K562 (cell line): Measurements from ENCODE around the gene RHEB. TPM values are rescaled to one million over a fixed set of nuclear protein-coding genes. Genes with fewer than 3 reads are reported as not detected.
A peak's percentile ranks its signal among the peaks of the same experiment; 100 is the strongest.

Experiments
- ATAC-seq: fragments of 200-7000 bp; cut with Tn5 transposase; 3 replicates; pipeline ENCODE4 v1.9.1; 2020; ENCODE audit warnings: moderate library complexity
- BruUV-seq: library from RNA; stranded (reverse); fragments of 400-500 nt; replicated peaks from 2 replicates; lab custom pipeline; 2021; lab: Mats Ljungman, UMichigan
- CTCF ChIA-PET: fragments of 300-600 bp; formaldehyde crosslinking; extraction: SDS; loops from one replicate; lab custom pipeline; 2021; ENCODE audit warnings: low intra/inter-chr PET ratio; lab: Yijun Ruan, JAX
- POLR2A ChIA-PET: fragments of 300-600, 350-650 bp; sonication (Branson Sonifier 250); formaldehyde crosslinking; extraction: SDS; loops from one replicate; lab custom pipeline; 2021; ENCODE audit warnings: antibody characterized with exemption, inconsistent platforms; lab: Yijun Ruan, JAX
- DNase-seq, 4 experiments: peaks; one replicate each; pipeline versions ENCODE4 v3.0.0 to v3.0.0-alpha.2; 2011 to 2018; ENCODE audit warnings: low spot score in 3 of 4, mixed read lengths in 3 of 4; ENCODE audit errors: extremely low read depth in 1 of 4
- FAIRE-seq: peaks from 2 replicates; lab custom pipeline; 2011; peaks lifted over from hg19 to GRCh38; lab: Jason Lieb, UNC
- H2AFZ ChIP-seq: 2 replicates; pipeline ENCODE4 v1.6.0; 2011; ENCODE audit warnings: low read depth, low read length, control low read depth, inconsistent platforms
- H3K27ac ChIP-seq: fragments of 200-600 bp; 3 replicates; pipeline ENCODE4 v1.8.0; 2011; ENCODE audit warnings: low read depth, mild to moderate bottlenecking, control low read depth, inconsistent platforms, low read length, moderate library complexity, mixed read lengths; ENCODE audit errors: extremely low read depth
- H3K27me3 ChIP-seq, 2 experiments: fragments of 300-600 bp in 1 of 2; 2 replicates in 1 of 2; 3 replicates in 1 of 2; pipeline versions ENCODE4 v1.6.0 to v1.8.0; 2011; ENCODE audit warnings: inconsistent platforms in 2 of 2, low read length in 2 of 2, mild to moderate bottlenecking in 1 of 2, mixed read lengths in 1 of 2, moderate library complexity in 1 of 2; ENCODE audit not compliant: control insufficient read depth in 2 of 2, insufficient read depth in 2 of 2
- H3K36me3 ChIP-seq: fragments of 300-600 bp; 3 replicates; pipeline ENCODE4 v1.8.0; 2011; ENCODE audit warnings: mild to moderate bottlenecking, low read length, inconsistent platforms; ENCODE audit not compliant: control insufficient read depth, insufficient read depth
- H3K4me1 ChIP-seq, 2 experiments: fragments of 200-600 bp in 1 of 2; replicated peaks in 1 of 2; 2 replicates in 1 of 2; 3 replicates in 1 of 2; pipeline versions ENCODE4 v1.5.1 to v1.8.0; 2011; ENCODE audit warnings: inconsistent platforms in 2 of 2, low read length in 2 of 2, mild to moderate bottlenecking in 1 of 2, mixed read lengths in 1 of 2, moderate library complexity in 1 of 2; ENCODE audit not compliant: control insufficient read depth in 2 of 2, insufficient read depth in 2 of 2
- H3K4me2 ChIP-seq: 2 replicates; pipeline ENCODE4 v1.6.1; 2011; ENCODE audit warnings: low read length, control low read depth, inconsistent platforms, mixed read lengths; ENCODE audit not compliant: insufficient read depth
- H3K4me3 ChIP-seq: fragments of 200-600 bp; sonication (generic), shearing (Covaris generic); 2 replicates; pipeline ENCODE4 v1.5.1; 2016; ENCODE audit warnings: control low read depth, inconsistent platforms
- H3K79me2 ChIP-seq: fragments of 200-600 bp; 3 replicates; pipeline ENCODE4 v1.8.0; 2011; ENCODE audit warnings: low read length, inconsistent platforms; ENCODE audit not compliant: control insufficient read depth, insufficient read depth
- H3K9ac ChIP-seq, 2 experiments: 2 replicates each; pipeline versions ENCODE4 v1.6.0 to v1.6.1; 2011; ENCODE audit warnings: low read depth in 2 of 2, low read length in 2 of 2, control low read depth in 1 of 2, inconsistent platforms in 1 of 2, mild to moderate bottlenecking in 1 of 2, mixed read lengths in 1 of 2; ENCODE audit not compliant: insufficient read depth in 1 of 2
- H3K9me1 ChIP-seq: one replicate; pipeline ENCODE4 v1.6.0; 2011; ENCODE audit warnings: inconsistent platforms, mild to moderate bottlenecking, low read length, moderate library complexity; ENCODE audit not compliant: control insufficient read depth, insufficient read depth
- H3K9me3 ChIP-seq: replicated peaks from 2 replicates; pipeline ENCODE4 v1.5.1; 2011; ENCODE audit warnings: low read depth, low read length, inconsistent platforms; ENCODE audit not compliant: control insufficient read depth, insufficient read depth
- H4K20me1 ChIP-seq: replicated peaks from 2 replicates; pipeline ENCODE4 v1.6.1; 2011; ENCODE audit warnings: low read length, inconsistent platforms, mixed read lengths; ENCODE audit not compliant: control insufficient read depth, insufficient read depth
- MXI1 ChIP-seq: IDR thresholded peaks from 2 replicates; pipeline ENCODE4 v1.6.1; 2011; ENCODE audit warnings: low read depth, mild to moderate bottlenecking, improper control_type of control experiment, low read length
- NR4A1 ChIP-seq, 2 experiments: fragments of 250-450 bp in 1 of 2; fragments of 450-650 bp in 1 of 2; sonication (Bioruptor Pico) in 1 of 2; IDR thresholded peaks; 2 replicates each; pipeline versions ENCODE4 v1.4.0 to v1.6.1; 2016 to 2020; ENCODE audit warnings: mild to moderate bottlenecking in 2 of 2, missing compliant biosample characterization in 1 of 2, missing genetic modification characterization in 1 of 2, moderate library complexity in 1 of 2
- WGBS: fragments of 100-300 bp; shearing (Covaris generic); methylation state at CpG from one replicate; pipeline ENCODE4 v1.1.6; 2016; ENCODE audit warnings: low coverage, mixed read lengths; ENCODE audit not compliant: insufficient coverage; ENCODE audit errors: missing lambda C conversion rate; 5-methylcytosine and 5-hydroxymethylcytosine counted together
- in situ Hi-C: fragments of 300-500 bp; cut with MboI; formaldehyde crosslinking; loops from 4 replicates; pipeline ENCODE4 v1.15.0; 2018; ENCODE audit warnings: inconsistent platforms, mixed read lengths
- intact Hi-C: fragments of 100-400 bp; cut with micrococcal nuclease; formaldehyde crosslinking; loops from 2 replicates; pipeline ENCODE4 v1.14.2; 2022
- polyA plus RNA-seq, 8 experiments: library from polyadenylated mRNA; depleted of rRNA in 4 of 8; stranded (reverse) in 5 of 8; unstranded in 3 of 8; fragments of >200 nt; fragmentation: Nextera tagmentation in 2 of 8; fragmentation: Illumina TruSeq in 1 of 8; extraction: Ambion mirVana in 2 of 8; extraction: Trizol in 1 of 8; gene quantifications; 2 replicates each; pipeline versions ENCODE4 v1.2.1 to v1.2.3, GENCODE V29; 2011 to 2014; ENCODE audit warnings: inconsistent platforms in 1 of 8, missing spikeins in 1 of 8
- total RNA-seq, 7 experiments: library from RNA; depleted of rRNA in 6 of 7; stranded (reverse); fragments of >200 nt in 6 of 7; fragmentation: Illumina TruSeq in 2 of 7; extraction: Trizol in 2 of 7; gene quantifications; 2 replicates each; pipeline versions ENCODE4 v1.2.1 to v1.2.3, GENCODE V29; 2011 to 2021; ENCODE audit warnings: low replicate concordance in 1 of 7
- TF ChIP-seq, protein P1 (sequence below): sonication (generic); formaldehyde crosslinking; IDR thresholded peaks from 2 replicates; pipeline ENCODE4 v1.9.0; 2022; ENCODE audit warnings: mild to moderate bottlenecking, missing genetic modification reagents
- TF ChIP-seq, protein P2 (sequence below): sonication (generic); formaldehyde crosslinking; IDR thresholded peaks from 2 replicates; pipeline ENCODE4 v1.5.0; 2020; ENCODE audit warnings: missing genetic modification reagents

The RHEB gene
- total and polyA plus RNA-seq, 9 of the 15 experiments (the other 6 are each of a cell fraction or from before 2014, with no cell fraction given), result 28.5 to 249 (median 182) TPM

DNA sequence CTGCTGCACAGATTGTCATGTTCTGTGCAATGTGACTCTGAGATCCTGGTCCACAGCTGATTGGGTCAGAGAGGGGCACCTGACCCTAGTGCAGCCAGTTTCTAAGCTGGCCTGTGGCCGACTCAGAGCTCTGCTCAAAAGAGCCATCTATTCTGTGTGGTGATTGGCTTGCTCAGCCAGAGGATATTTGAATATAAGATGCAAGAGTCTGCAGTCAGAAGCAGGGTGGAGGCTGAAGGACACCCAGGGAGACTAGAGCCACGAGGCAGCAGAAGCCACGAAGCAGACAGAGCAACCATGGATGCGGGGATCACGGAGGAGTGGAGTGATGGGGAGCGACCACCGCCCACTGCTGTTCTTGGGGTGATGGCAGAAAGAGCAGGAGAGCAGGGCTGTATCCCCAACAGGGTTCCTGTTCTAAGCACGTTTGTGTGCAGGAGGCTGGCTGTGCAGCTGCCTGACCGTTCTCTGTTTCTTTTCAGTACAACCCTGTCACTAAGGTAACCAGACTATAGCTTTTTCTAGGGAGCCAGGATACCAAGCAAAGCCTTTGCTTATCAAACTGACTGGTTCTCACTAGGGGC, 19.5 kb upstream of the RHEB start:
- Histone ChIP-seq H2AFZ (no peak overlapping the region), H3K27me3 (peaks cover 59 to 60% of the 10 kb centered on the region in 2 experiments), H3K4me1 (no peaks in the 10 kb centered on the region), H3K9me1 (no peaks in the 10 kb centered on the region), H3K4me3 (no peak overlapping the region), H3K27ac (no peak overlapping the region), H3K9ac (no peak overlapping the region), H3K79me2 (no peaks in the 10 kb centered on the region), H4K20me1 (no peaks in the 10 kb centered on the region), H3K4me2 (no peak overlapping the region), H3K9me3 (no peaks in the 10 kb centered on the region), H3K36me3 (no peaks in the 10 kb centered on the region)
- intact Hi-C loops (no loop called here), in situ Hi-C loops (no loop called here)
- 1% methylated on average over 9 of the region's 9 CpGs for WGBS
- ATAC-seq (peak; percentile 73), DNase-seq (no peak), FAIRE-seq (no peak)
- BruUV-seq, result no TSS peak
- POLR2A ChIA-PET, result interaction anchor here (0.6 to 1.9 kb wide), 11 partner anchors 13 to 60 kb away, joined by 3 to 13 read pairs (median 4); partner anchors contain the start of gene RHEB
- CTCF ChIA-PET, result no interaction called here
- TF ChIP-seq, protein P1, sequence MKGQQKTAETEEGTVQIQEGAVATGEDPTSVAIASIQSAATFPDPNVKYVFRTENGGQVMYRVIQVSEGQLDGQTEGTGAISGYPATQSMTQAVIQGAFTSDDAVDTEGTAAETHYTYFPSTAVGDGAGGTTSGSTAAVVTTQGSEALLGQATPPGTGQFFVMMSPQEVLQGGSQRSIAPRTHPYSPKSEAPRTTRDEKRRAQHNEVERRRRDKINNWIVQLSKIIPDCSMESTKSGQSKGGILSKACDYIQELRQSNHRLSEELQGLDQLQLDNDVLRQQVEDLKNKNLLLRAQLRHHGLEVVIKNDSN (CRISPR knock-in tag), result 0 out of 2 replicates have a peak, but pooled peaks have one; percentile 16
- TF ChIP-seq, protein P2, sequence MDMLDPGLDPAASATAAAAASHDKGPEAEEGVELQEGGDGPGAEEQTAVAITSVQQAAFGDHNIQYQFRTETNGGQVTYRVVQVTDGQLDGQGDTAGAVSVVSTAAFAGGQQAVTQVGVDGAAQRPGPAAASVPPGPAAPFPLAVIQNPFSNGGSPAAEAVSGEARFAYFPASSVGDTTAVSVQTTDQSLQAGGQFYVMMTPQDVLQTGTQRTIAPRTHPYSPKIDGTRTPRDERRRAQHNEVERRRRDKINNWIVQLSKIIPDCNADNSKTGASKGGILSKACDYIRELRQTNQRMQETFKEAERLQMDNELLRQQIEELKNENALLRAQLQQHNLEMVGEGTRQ (CRISPR knock-in tag), result peak; percentile 55
- no peak for TF ChIP-seq NR4A1 (CRISPR knock-in tag; IDR thresholded peaks at IDR 0.05)
- no peak for TF ChIP-seq NR4A1 (tag; IDR thresholded peaks at IDR 0.05)
- TF ChIP-seq MXI1, result no peak
